NB4 (cell line): ENCODE data around the gene ZNF219.

Experiments used
- CTCF ChIP-seq: IDR thresholded peaks from one replicate; pipeline ENCODE4 v1.5.1; 2012; ENCODE audit warnings: low read depth, low read length
- POLR2A ChIP-seq: IDR thresholded peaks from 2 replicates; pipeline ENCODE4 v1.6.1; 2011; ENCODE audit warnings: mild to moderate bottlenecking; ENCODE audit not compliant: insufficient read length; ENCODE audit errors: extremely low read depth

DNA sequence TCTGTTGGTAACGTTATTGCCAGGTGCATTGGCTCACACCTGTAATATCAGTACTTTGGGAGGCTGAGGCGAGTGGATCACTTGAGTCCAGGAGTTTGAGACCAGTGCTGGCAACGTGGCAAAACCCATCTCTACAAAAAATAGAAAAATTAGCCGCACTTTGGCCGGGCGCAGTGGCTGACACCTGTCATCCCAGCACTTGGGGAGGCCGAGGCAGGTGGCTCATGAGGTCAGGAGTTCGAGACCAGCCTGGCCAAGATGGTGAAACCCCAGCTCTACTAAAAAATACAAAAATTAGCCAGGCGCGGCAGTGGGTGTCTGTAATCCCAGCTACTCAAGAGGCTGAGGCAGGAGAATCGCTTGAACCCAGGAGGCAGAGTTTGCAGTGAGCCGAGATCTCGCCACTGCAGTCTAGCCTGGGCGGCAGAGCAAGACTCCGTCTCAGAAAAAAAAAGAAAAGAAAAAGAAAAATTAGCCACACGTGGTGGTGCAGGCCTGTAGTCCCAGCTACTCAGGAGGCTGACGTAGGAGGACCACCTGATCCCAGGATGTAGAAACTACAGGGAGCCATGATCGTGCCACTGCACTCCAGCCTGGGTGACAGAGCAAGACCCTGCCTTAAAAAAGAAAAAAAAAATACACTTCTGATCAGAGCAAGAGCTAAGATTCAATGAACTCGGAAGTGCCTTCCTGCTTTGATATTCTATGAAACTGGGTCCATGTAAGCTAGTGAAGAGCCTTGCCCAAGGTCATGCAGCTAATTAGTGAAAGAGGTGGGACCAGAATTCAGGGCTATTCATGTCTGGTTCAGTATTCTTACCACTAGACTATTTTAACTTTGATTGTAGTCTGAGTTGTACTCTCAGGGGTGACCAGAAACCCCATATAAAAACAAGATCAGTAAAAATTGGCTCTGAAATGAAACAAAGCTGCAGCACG lies 45.0 kb downstream of the ZNF219 start:
- TF ChIP-seq CTCF (no peak), POLR2A (no peak)
